GM18951 (cell line): ENCODE measurements around the gene SVIL.
"Not testable (repeated sequence)": the region's sequence is repeated elsewhere in the genome, so short reads cannot be mapped to it uniquely, and the experiment has no call there.

Experiments
- POLR2A ChIP-seq: IDR thresholded peaks from 4 replicates; pipeline ENCODE4 v1.6.1; 2011; ENCODE audit warnings: mild to moderate bottlenecking; ENCODE audit not compliant: insufficient read length, insufficient read depth; ENCODE audit errors: extremely low read depth
- in situ Hi-C: fragments of 300-500 bp; cut with MboI; formaldehyde crosslinking; loops from one replicate; pipeline ENCODE4 v1.12.0; 2022; ENCODE audit warnings: low sequenced_read_pairs, mixed read lengths, inconsistent platforms; ENCODE audit not compliant: unreplicated experiment

Gene SVIL

DNA sequence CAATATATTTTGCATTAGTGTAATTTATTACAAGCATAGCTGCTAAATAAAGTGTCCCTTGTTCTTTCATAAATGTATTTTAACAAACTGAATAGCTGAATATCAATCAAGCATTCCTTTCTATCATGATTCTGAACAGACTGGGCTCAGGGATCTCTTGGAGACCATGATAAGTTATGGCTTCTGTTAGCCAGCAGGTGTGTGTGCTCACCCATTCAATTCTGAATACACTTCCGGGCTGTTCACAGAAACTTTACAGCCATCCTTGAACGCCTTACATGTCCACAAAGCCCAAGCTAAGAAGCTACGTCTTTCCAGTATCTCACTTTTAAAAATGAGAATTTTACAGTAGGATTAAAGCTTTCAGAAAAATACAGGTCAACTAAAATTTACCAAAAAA is 115.1 kb downstream of the SVIL start:
- TF ChIP-seq POLR2A: no peak
- in situ Hi-C loops: no loop called here

DNA sequence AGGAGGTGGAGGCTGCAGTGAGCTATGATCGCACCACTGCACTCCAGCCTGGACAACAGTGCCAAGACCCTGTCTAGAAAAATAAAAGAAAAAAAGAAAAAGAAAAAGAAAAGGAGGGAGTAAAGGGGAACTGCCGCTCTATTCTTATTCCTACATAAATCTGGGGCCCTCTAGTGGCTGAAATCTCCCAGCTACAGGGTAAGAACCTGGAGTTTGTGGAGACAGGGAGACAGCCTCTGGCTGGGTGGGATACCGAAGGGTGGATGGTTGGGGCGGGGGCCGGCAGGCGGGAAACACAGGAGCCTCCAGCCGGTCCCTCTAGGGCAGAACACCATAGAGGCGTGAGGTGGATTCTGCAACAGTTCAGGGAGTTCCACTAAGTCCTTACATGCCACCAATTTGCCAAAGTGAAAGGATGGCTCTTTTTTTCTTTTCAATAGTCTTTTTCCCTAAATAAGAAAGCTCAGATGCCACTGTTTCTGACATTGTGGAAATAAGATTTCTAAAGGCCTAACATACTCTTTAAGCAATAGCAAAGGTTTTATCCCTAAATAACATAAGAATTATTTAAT is 117.3 kb downstream of the SVIL start:
- no peak for TF ChIP-seq POLR2A
- in situ Hi-C loops: no loop called here

DNA sequence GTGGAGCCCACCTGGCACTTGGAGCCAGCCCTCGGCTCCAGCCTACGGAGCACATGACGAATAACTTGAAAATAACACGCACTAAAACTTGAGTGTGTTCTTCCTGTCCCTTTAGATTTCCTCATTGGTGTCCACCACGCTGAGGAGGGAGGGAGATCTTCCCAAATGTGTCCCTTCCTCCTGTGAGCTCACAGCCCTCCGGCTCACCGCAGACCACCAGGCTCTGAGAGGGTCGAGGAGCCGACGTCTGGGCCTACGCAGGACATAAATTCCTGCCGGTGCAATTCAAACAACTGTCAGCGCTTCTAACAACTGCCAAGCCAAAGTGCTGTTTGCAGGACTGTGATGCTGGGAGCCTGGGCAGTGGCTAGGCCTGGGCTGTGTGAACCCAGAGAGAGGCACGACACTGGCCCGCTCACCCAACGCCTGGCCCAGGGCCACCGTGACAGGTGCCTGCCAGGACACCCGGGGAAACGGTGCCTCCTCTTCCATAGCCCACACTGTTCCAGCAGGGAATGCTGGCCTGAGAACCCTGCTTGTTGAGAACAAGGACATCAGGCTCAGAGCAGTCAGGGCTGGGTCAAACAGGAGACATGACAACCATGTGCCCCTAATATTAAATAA is 118.3 kb downstream of the SVIL start:
- in situ Hi-C loops: not testable (repeated sequence)

DNA sequence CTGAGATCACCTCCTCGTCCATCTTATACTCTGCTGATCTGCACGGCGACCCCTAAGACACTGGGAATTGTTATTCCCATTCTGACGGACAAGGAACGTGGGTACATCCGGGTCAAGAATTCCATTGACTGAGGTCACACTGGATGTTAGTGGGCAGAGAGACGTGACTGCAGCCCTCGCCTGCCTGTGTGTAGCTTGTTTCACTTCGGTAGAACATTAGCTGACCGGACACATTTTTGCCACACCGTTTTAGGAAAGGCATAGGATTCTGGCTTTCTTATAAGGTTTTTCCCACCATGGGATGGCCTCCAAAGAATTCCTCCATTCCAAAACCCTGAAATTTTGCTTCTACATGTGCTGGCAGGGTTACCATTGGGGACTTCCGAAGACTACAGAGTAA is 118.9 kb downstream of the SVIL start:
- in situ Hi-C loops: not testable (repeated sequence)

DNA sequence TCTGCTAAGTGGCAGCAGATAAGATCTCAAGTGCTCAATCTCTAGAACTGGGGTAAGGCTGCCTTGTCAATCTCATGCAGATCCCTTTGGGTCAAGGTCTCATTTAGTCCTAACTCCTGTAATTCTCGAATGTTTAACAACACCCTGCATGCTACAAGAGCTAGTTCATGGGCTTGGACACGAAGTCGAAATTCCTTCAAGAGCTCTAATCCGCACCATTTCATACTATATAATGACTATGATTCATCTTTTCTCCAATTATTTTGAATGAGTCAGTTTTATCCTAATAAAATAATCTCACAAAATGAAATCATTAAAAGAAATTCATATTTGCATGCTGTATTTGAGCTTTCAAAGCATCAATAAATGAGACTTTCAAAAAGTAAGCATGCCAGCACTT is 119.7 kb downstream of the SVIL start:
- in situ Hi-C loops: not testable (repeated sequence)

DNA sequence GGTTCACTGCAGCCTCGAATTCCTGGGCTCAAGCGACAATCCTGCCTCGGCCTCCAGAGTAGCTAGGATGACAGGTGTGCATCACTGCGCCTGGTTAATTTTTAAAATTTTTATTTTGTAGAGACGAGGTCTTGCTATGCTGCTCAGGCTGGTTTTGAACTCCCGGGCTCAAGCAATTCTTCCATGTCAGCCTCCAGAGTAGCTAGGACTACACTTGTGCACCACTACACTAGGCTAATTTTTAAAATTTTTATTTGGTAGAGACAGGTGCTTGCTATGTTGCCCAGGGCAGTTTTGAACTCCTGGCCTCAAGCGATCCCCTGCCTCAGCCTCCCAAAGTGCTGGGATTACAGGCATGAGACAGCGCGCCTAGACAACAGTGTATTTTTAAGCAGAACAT is 120.5 kb downstream of the SVIL start:
- no peak for TF ChIP-seq POLR2A
- in situ Hi-C loops: no loop called here

DNA sequence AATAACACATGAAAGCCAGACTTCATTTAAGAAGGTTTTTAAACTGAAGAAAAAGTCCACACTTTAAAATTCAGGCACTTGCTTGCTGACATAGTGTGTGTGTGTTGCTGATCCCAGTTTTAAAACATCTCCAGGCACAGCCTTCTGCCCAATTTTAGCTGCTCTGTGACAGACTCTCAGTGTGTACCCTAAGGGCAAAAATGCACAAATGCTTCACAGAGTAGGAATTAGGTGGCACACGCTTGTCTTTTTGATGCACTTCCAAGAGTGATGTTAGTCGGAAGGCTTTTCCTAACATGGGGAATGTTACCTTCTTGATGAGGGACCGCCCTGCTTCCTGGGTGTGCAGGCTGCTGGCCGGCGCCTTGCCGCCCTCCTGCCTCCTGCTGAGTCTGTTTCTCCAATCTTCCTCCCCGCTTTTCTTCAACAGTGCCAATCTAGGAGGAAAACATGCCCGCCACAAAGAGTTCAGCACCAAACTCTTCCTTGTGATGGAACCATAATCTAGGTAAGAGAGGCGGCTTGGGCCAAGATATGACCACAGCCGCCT is 122.3 kb downstream of the SVIL start:
- in situ Hi-C loops: no loop called here
- TF ChIP-seq POLR2A: no peak

DNA sequence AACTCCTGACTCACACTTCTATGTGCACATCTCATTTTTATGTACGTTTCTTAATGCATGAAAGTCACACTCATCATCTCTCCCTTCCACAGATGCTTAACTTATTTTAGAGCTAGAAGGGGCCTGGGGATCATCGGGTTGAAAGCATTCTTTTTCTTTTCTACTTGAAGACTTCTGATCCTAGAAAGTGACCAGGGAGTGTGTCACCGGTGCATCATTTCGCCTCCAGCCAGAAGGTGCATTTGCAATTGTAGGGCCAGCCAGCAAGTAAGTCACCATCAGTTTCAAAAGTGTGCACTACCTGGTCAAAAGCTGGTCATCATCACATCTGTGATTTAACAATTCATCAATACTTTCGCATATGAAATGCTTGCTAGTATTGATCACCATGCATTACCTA is 123.0 kb downstream of the SVIL start:
- in situ Hi-C loops: not testable (repeated sequence)

DNA sequence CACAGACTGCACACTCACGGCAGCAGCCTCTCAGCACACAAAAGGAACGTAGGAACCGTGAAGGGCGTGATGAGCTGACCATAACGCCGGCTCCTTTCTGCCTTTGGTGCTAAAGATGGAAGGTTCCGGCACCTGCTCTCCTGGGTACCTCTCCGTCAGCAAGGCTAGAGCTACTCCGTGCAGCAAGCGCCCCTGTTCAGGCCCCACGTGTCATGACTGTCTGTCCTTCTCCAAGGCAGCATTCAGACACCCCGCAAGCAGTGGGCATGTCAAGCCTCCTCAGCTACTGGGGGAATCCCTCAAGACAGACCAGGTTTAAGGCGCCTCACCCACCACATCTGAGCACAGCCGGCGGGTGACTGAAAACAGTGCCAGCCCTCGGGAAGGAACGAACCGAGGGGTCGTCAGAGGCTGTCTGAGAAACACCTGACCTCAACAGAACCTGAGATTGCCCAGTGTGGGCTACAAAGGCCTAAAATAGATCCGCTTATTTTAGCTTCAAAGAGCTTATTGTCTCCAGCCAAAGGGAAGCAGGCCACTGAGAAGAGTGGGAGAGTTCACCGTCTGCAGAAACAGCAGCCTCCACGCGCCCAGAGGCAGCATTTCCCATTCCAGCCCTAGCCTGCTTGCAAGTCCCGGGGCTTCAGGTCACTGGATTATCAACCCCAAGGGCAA is 124.2 kb downstream of the SVIL start:
- in situ Hi-C loops: not testable (repeated sequence)

DNA sequence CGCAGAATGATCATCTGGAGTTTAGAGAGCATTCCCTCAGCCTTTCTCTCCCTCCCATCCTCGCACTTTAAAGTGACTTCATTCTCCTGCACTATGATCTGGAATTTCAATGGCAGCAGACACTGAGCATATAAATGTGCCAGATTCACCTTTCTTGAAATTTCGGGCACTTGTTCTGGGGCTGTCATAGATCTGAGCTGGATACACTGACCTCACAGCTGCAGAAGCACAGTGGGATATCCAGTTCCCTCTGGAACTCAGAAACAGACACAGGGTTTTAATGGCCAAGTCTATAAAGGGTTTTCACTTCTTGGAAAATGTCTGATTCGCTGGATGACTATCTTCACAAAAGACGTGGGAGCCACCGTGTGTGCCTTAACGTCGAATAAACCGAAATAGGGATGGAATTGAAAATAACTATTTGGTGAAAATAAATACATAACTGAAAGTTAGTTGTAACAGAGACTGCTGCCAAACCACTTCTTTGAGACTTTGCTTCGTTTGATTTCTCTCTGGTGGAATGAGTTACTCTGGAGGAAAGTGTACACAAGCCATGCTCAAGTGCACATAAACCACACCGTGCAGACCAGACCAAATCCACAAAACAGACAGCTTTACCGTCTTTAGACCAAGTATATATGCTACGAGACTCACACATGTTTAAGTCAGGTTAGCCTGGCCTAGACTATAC is 126.1 kb downstream of the SVIL start:
- no peak for TF ChIP-seq POLR2A
- in situ Hi-C loops: no loop called here

DNA sequence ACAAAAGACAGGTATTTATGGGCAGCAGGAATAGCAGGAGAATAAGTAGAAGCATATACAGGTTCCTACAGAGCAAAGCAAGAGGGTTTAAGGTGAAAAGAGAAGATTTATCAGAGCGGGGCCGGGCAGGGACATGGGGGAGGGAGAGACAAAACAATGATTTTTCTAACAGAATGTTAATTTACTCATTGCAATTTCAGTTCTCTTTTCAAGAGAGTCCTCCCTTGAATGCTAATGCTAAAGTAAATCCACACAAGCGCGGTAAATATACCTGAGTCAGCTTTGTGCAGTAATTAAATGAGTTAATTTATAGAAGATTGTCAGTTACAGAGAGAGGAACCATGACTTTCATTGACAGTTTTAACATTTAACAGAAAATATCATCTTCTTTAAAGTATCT is 127.0 kb downstream of the SVIL start:
- in situ Hi-C loops: not testable (repeated sequence)

DNA sequence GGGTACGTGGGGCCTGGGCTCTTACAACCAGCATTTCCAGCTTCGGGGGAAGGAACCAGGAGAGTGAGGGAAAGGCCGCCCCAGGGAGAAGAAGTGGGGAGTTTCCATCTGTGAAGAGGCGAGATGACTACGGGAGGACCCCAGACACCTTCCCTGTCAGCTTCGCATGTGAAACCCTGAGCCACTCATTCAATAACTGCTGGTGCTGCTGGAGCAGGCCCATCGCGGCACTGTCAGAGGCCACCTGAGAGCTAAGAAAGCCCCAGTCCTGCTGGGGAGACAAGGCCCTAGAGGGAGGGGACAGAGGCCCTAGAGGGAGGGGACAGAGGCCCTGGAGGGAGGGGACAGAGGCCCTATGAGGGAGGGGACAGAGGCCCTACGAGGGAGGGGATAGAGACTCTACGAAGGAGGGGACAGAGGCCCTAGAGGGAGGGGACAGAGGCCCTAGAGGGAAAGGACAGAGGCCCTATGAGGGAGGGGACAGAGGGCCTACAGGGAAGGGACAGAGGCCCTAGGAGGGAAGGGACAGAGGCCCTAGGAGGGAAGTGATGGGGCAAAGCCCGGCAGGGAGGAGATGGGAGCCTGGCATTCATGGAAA is 128.3 kb downstream of the SVIL start:
- in situ Hi-C loops: not testable (repeated sequence)

DNA sequence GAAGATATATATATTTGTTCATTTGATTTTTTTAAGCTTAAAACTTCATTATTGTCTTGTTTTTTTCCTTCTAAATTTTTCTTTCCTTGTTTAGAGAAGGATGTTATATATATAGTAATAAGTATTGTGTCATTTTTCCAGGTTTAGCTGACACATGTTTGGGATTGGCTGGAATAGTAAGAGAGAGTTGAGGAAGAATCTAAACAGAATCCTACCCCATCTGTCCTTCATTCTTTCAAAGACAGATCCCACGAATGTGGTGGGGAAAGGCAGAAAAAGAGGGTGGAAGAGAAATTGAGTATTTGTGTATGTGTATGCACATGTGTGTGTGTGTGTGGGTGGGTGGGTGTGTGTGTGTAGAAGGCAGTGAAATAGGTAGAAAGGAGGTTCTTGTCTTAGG is 132.4 kb downstream of the SVIL start:
- TF ChIP-seq POLR2A: no peak
- in situ Hi-C loops: no loop called here

DNA sequence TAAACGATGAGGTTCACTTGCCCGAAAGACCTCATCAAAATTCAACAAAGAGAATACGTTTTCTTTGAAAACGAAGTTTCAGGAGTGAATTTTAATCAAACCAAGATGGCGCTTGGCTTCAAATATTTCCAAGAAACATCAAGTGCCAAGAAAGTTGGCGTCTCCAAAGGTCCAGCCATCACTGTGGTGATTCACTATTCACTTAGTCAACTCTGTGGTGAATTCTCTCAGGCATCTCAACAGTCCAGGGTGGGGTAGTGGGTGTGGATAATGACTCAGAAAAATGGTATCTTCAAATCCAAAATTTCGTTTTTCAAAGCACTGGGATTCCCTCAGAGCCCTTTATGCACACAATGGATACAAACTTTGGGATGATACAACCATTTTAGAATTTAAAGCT is 133.1 kb downstream of the SVIL start:
- TF ChIP-seq POLR2A: no peak
- in situ Hi-C loops: no loop called here
